ENCODE results near the gene FAT1.

Gene FAT1

GRCh38 chr4:186723292-186724057 lies at the start of gene FAT1:
TSS of gene FAT1 (minus strand) at chr4:186723856. CDS start at chr4:186709827, 14,029 bp downstream.
- Histone ChIP-seq H3K9me2 (replicated peaks; ENCODE audit: insufficient read depth, low read length) (no peaks in the 10 kb centered on the region), H3K27me3 (replicated peaks; ENCODE audit: insufficient read depth, low read length) (no peaks in the 10 kb centered on the region), H3K9ac (ENCODE audit: low read length) (peak within 1 kb of the TSS; percentile 92), H3K4me3 (ENCODE audit: low read length) (peak within 1 kb of the TSS; percentile 67), H2AFZ (ENCODE audit: low read length) (peak within 1 kb of the TSS; percentile 61; the same call in 1 of the 2 replicates), H3K36me3 (replicated peaks; ENCODE audit: insufficient read depth, low read length) (no peaks in the 10 kb centered on the region), H3K27ac (ENCODE audit: low read length) (peak within 1 kb of the TSS; percentile 81; the same call in 1 of the 2 replicates), H3K4me2 (ENCODE audit: low read depth, low read length) (peak within 1 kb of the TSS; percentile 58), H3K9me3 (replicated peaks; ENCODE audit: insufficient read depth, low read length) (no peaks in the 10 kb centered on the region), H3K79me2 (ENCODE audit: low read length) (peaks cover 73% of the 10 kb centered on the region), H3K4me1 (ENCODE audit: low read length) (no peaks in the 10 kb centered on the region), H4K20me1 (ENCODE audit: insufficient read depth, low read length) (no peaks in the 10 kb centered on the region), H3F3A (ENCODE audit: insufficient read depth, low read length) (0 out of 2 replicates have a peak, but pooled peaks cover 5% of the 10 kb centered on the region)
- peak; percentile 74 for DNase-seq
- TF ChIP-seq EZH2phosphoT487 (IDR thresholded peaks at IDR 0.05; ENCODE audit: low read length) (no peak), CTCF (IDR thresholded peaks at IDR 0.05; ENCODE audit: low read length) (no peak), EZH2 (optimal IDR thresholded peaks at IDR 0.05; ENCODE audit: low read depth, low read length) (no peak)

GRCh38 chr4:186772936-186773487 lies 49.4 kb upstream of the FAT1 start:
- Histone ChIP-seq H3K9me2 (replicated peaks; ENCODE audit: insufficient read depth, low read length) (no peaks in the 10 kb centered on the region), H2AFZ (ENCODE audit: low read length) (no peak overlapping the region), H3K27me3 (replicated peaks; ENCODE audit: insufficient read depth, low read length) (no peaks in the 10 kb centered on the region), H3F3A (ENCODE audit: insufficient read depth, low read length) (no peaks in the 10 kb centered on the region), H3K4me2 (ENCODE audit: low read depth, low read length) (no peak overlapping the region), H3K9ac (ENCODE audit: low read length) (no peak overlapping the region), H3K4me3 (ENCODE audit: low read length) (no peak overlapping the region), H3K79me2 (ENCODE audit: low read length) (no peaks in the 10 kb centered on the region), H3K36me3 (replicated peaks; ENCODE audit: insufficient read depth, low read length) (no peaks in the 10 kb centered on the region), H3K9me3 (replicated peaks; ENCODE audit: insufficient read depth, low read length) (no peaks in the 10 kb centered on the region), H3K4me1 (ENCODE audit: low read length) (no peaks in the 10 kb centered on the region), H3K27ac (ENCODE audit: low read length) (no peak overlapping the region), H4K20me1 (ENCODE audit: insufficient read depth, low read length) (no peaks in the 10 kb centered on the region)
- no peak for TF ChIP-seq CTCF (IDR thresholded peaks at IDR 0.05; ENCODE audit: low read length)
- TF ChIP-seq EZH2 (optimal IDR thresholded peaks at IDR 0.05; ENCODE audit: low read depth, low read length): no peak
- no peak for DNase-seq

GRCh38 chr4:186771624-186772023 lies 48.0 kb upstream of the FAT1 start:
- Histone ChIP-seq H3K4me2 (ENCODE audit: low read depth, low read length) (no peak overlapping the region), H4K20me1 (ENCODE audit: insufficient read depth, low read length) (no peaks in the 10 kb centered on the region), H3K9me3 (replicated peaks; ENCODE audit: insufficient read depth, low read length) (no peaks in the 10 kb centered on the region), H3K79me2 (ENCODE audit: low read length) (no peaks in the 10 kb centered on the region), H3K36me3 (replicated peaks; ENCODE audit: insufficient read depth, low read length) (no peaks in the 10 kb centered on the region), H3K4me1 (ENCODE audit: low read length) (no peaks in the 10 kb centered on the region), H3K9ac (ENCODE audit: low read length) (no peak overlapping the region), H3F3A (ENCODE audit: insufficient read depth, low read length) (no peaks in the 10 kb centered on the region), H2AFZ (ENCODE audit: low read length) (no peak overlapping the region), H3K4me3 (ENCODE audit: low read length) (no peak overlapping the region), H3K9me2 (replicated peaks; ENCODE audit: insufficient read depth, low read length) (no peaks in the 10 kb centered on the region), H3K27ac (ENCODE audit: low read length) (no peak overlapping the region), H3K27me3 (replicated peaks; ENCODE audit: insufficient read depth, low read length) (no peaks in the 10 kb centered on the region)
- no peak for DNase-seq
- no peak for TF ChIP-seq CTCF (IDR thresholded peaks at IDR 0.05; ENCODE audit: low read length)
- no peak for TF ChIP-seq EZH2 (optimal IDR thresholded peaks at IDR 0.05; ENCODE audit: low read depth, low read length)
- TF ChIP-seq EZH2phosphoT487 (IDR thresholded peaks at IDR 0.05; ENCODE audit: low read length): no peak
